ENCODE measurements around the gene FIG4. TPM values are rescaled to one million over a fixed set of nuclear protein-coding genes. Genes with fewer than 3 reads are reported as not detected.

The FIG4 gene
- total RNA-seq, 1 donor from 2014 or later = 4.6 TPM

DNA sequence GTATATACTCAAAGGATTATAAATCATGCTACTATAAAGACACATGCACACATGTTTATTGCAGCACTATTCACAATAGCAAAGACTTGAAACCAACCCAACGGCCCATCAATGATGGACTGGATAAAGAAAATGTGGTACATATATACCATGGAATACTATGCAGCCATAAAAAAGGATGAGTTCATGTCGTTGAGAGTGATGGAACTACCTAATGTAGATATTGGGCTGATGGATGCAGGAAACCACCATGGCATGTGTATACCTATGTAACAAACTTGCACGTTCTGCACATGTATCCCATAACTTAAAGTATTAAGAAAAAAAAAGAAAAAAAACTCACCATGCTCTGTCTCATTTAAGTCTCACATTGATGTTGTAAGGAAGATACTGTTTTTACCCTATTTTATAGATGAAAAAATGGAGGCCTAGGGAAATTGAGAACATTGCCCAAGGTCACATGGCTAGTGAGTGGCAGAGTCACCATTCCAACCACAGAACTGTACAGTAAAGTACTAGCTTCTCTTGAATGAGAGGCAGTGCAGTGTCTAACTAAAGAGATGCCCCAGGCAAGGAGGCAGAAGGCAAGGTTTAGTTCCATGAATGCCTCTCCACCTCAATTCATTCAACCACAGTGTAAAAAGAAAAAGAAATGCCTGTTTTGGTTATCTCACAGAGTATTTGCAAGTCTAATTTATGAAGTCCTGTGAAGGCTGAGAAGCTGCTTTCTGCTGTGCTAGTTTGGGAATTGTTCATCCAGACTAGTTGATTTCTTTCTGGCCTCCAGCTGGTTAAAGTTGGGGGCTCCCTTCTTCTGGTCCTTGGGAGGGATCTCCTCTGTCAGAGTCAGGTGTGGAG lies 68.2 kb downstream of the FIG4 start:
- no peak for DNase-seq (ENCODE audit: low spot score)
- ATAC-seq = no peak

DNA sequence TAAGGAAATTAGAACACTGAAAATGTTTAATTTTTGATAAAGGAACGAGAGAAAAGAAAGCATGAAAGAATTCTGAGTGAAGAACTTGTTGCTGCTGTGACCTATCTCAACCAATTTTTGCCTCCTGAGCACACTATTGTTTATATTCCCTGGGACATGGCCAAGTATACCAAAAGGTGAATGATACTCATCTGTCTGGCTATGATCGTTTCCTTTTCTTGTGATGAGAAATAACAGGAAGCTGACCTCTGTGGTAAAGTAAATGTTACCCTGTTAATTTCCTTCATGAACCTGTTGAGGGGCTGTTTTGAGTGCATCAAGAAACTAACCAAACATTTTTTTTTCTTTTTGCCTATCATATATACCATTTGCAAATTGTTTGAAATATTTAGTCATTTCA lies 69.1 kb downstream of the FIG4 start:
- ATAC-seq = no peak

DNA sequence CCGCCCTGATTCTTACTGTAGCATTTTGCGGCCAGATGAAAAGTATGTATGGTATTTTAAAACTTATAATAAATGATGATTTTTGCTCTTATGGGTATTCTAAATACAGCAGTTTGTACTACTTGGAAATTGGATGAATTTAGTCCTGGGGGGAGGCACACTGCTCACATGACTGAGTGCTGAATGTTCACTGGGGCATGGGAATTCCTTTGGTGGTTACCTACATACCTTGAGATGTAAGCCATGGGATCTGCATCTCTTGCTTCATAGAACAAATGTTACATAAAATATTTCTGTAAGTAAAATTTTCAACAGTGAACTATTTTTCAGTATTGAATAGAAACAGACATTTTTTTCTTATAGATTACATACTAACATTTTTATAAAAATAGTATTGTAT lies 71.1 kb downstream of the FIG4 start:
- no peak for ATAC-seq
- DNase-seq (ENCODE audit: low spot score) = no peak

More for the DNA sequence above, 69.1 kb downstream of the FIG4 start:
- no peak for DNase-seq (ENCODE audit: low spot score)

- ATAC-seq (peak; percentile 47), DNase-seq (ENCODE audit: low spot score) (no peak)
Measured at GRCh38 chr6:109762769-109763441, 71.8 kb downstream of the FIG4 start.

GRCh38 chr6:109766167-109766566 lies 75.1 kb downstream of the FIG4 start:
- DNase-seq (ENCODE audit: low spot score) = no peak
- no peak for ATAC-seq

DNA sequence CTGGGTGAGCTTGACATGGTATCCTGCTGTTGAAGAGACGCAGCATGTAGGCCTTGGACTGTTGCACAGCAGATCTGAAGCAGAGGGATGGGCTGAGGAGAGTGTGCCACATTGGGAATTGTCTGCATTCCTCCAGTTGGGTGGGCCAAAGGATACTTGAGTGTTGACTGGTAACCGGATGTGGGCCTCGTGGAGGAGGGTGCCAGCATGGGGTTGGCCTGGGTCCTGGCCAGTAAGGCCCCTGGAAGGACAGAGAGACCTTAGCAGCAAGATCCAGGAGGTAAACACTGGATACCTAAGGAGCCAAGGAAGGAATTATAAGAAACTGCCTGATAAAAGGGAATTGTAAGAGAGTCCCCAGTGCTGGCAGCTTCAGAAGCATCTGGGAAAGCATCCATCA lies 76.9 kb downstream of the FIG4 start:
- no peak for DNase-seq (ENCODE audit: low spot score)
- ATAC-seq = no peak

DNA sequence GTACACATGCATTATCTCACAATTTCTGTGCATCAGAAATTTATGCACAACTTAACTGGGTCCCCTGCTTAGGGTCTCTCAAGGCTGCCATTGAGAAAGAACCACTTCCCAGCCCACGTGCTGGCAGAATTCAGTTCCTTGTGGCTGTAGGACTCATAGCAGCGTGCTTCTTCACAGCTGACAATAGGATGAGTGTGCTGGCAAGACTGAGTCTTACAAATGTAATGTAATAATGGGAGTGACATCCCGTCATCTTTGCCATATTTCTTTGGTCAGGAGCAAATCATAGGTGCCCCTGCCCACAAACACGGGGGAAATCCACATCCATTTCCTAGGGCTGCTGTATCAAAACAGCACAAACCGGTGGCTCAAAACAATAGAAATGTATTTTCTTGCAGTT lies 77.4 kb downstream of the FIG4 start:
- DNase-seq (ENCODE audit: low spot score) = no peak
- ATAC-seq = no peak

- ATAC-seq (no peak), DNase-seq (ENCODE audit: low spot score) (no peak)
Measured at GRCh38 chr6:109769213-109769612, 78.1 kb downstream of the FIG4 start.

- ATAC-seq = no peak
- DNase-seq (ENCODE audit: low spot score) = no peak
Measured at GRCh38 chr6:109770047-109770446, 79.0 kb downstream of the FIG4 start.

GRCh38 chr6:109770779-109771178 lies 79.7 kb downstream of the FIG4 start:
- no peak for ATAC-seq
- no peak for DNase-seq (ENCODE audit: low spot score)

DNA sequence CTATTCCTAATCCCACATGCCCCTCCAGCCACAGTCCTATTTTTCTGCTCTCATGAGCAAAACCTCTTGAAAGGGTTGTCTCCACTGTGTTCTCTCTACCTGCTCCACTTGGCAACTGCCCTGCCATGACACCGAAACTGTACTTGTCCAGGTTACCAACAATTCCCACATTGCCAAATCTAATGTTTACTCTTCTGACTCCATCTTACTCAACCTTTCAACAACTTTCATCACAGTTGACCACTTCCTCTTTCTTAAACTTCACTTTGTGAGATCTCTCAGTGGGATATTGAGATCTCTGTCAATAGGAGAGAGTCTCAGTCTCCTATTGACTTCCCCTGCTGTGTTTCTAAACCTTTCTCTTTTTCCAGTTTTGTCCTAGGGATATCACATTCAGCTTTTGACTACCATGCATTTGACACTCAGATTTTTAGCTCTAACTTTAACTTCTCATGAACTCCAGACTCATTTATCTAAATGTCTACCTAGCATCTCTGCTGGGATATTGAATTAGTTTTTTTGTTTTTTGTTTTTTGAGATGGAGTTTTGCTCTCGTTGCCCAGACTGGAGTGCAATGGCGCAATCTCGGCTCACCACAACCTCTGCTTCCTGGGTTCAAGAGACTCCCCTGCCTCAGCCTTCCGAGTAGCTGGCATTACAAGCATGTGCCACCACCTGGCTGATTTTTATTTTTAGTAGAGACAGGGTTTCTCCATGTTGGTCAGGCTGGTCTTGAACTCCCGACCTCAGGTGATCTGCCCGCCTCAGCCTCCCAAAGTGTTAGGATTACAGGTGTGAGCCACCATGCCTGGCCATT lies 81.1 kb downstream of the FIG4 start:
- DNase-seq (ENCODE audit: low spot score) (peak; percentile 70), ATAC-seq (peak; percentile 82)

GRCh38 chr6:109772883-109773431 lies 81.9 kb downstream of the FIG4 start:
- ATAC-seq (peak; percentile 79), DNase-seq (ENCODE audit: low spot score) (peak; percentile 80)

DNA sequence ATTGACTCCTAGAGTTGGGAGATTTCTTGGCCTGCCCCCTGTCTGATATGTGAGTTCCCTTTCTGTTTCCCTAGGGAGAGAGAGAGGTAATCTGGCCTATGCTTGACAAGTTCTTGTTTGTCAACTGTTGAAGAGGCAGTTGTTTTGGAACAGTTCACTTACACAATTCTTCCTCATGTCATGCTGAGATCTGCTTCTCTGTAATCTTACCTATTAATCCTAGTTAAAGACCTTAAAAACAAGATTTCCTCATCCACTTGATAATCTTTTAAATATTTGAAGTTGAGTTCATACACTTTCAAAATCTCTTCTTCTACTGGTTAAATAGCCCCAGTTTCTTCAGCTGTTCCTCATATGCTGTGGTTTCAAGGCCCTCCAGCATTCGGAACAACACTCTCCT lies 89.9 kb downstream of the FIG4 start:
- ATAC-seq = no peak
- DNase-seq (ENCODE audit: low spot score) = no peak

DNA sequence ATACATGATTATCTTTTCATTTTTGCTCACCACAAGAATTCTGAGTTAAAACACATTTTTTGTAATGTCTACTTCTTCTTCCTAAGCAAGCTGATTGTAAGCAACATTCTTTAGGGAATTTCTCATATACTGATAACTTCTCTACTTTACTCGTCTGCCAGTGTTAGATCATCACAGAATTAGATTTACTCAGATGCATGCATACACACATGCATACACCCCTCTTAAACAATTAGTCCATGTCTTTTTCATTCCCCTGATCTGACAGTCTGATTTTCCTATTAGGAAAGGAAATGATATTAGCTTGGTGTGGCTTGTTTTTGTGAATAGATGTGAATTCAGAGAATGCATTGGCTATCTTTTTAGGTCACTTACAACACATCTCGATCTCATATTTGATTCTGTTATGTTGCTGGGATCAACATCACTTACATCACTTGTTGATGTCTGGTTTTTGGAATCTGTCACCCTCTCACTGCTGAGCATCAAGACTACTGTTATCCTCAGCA lies 91.4 kb downstream of the FIG4 start:
- DNase-seq (ENCODE audit: low spot score) (no peak), ATAC-seq (no peak)

- no peak for DNase-seq (ENCODE audit: low spot score)
- ATAC-seq = no peak
Measured at GRCh38 chr6:109783250-109783986, 92.3 kb downstream of the FIG4 start.

GRCh38 chr6:109787312-109787711 lies 96.2 kb downstream of the FIG4 start:
- DNase-seq (ENCODE audit: low spot score) (no peak), ATAC-seq (no peak)

DNA sequence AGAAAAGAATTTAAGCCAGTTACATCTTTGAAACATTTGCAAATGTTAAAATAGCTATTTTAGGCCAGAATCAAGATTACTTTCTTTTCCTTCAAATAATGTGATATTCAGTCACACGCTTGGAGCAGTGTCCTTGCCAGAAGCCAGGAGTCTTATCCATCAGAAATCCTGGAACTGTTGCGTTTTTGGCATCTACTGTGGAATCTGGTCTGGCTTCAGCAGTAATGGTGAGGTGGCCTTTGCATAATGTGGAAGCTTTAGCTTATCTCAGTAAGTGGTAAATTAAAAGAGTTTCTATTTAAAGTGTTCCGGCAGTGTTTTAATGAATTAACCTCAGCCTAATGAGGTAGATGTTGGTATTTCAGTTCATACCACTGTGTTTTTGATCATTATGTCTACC lies 97.6 kb downstream of the FIG4 start:
- ATAC-seq (no peak), DNase-seq (ENCODE audit: low spot score) (no peak)

DNA sequence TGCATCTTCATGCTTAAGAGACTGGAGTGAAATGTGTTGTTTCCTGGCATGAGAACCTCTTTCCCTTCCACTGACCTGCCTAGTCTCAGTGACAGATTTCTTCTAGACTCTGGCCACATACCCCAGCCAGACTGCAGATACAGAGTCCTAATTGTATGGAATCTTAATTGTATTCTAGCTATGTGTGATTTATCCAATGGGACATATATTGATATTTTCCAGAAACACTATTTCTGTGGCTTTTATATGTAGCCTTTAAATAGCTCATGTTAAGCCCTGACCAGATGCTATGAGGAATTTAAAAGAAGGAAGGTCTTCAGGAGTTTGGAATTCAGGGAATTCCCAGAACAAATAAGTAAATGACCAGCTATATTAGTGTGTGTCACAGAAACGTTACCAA lies 99.0 kb downstream of the FIG4 start:
- ATAC-seq = no peak
- no peak for DNase-seq (ENCODE audit: low spot score)

DNA sequence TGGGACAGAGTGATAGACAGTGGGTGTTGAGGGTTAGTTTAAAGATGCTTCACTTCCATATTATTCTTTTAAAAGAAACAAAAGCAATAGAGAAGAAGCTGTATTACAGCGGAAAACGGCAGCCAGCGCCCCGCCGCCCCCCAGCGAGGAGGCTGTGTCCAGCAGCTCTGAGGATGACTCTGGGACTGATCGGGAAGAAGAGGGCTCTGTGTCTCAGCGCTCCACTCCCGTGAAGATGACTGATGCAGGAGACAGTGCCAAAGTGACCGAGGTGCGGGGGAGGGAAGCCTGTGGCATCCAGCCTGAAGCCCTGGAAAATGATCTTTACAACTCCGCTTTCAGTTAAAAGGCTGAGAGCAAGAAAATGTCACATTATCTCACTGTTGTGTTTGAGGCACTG lies 100.2 kb downstream of the FIG4 start:
- ATAC-seq (no peak), DNase-seq (ENCODE audit: low spot score) (no peak)

DNA sequence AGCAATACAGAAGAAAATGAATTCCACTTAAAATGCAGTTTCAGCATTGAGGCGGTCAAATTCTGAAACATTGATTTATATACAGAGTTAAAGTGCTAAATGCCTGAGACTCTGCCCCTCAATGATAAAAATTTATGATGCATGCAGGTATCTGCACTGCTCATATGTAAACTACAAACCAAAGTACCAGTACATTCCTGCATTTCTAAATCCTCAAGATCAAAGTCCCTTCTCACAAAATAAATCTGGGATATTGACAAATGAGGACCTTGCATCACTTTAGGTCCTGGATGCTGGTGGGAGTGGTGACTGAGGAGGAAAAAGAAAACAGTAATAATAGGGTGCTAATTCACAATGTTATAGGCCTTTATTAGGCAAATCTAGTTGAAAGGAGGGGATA lies 101.9 kb downstream of the FIG4 start:
- peak; percentile 90 for ATAC-seq
- no peak for DNase-seq (ENCODE audit: low spot score)

All from left lobe of liver (tissue), 2 donors.